ENCODE data around the gene SLC2A1.

Gene SLC2A1

GRCh38 chr1:42930178-42931107 is 28.2 kb downstream of the SLC2A1 start:
- H3K27ac ChIP-seq, result peak overlapping the region; percentile 89
- TF ChIP-seq CTCF (conservative IDR thresholded peaks at IDR 0.05) (no peak), ZFX (IDR thresholded peaks at IDR 0.05) (no peak)

GRCh38 chr1:42929434-42930177 is 29.1 kb downstream of the SLC2A1 start:
- H3K27ac ChIP-seq, result no peak overlapping the region
- no peak for TF ChIP-seq CTCF (conservative IDR thresholded peaks at IDR 0.05)
- no peak for TF ChIP-seq ZFX (IDR thresholded peaks at IDR 0.05)

GRCh38 chr1:42928859-42929258 is 29.8 kb downstream of the SLC2A1 start:
- TF ChIP-seq ZFX (IDR thresholded peaks at IDR 0.05), result no peak
- no peak overlapping the region for H3K27ac ChIP-seq

GRCh38 chr1:42927920-42928505 is 30.7 kb downstream of the SLC2A1 start:
- no peak for TF ChIP-seq CTCF (conservative IDR thresholded peaks at IDR 0.05)
- no peak for TF ChIP-seq ZFX (IDR thresholded peaks at IDR 0.05)
- H3K27ac ChIP-seq, result no peak overlapping the region

GRCh38 chr1:42927274-42927841 is 31.3 kb downstream of the SLC2A1 start:
- TF ChIP-seq ZFX (IDR thresholded peaks at IDR 0.05) (no peak), CTCF (conservative IDR thresholded peaks at IDR 0.05) (no peak)
- no peak overlapping the region for H3K27ac ChIP-seq

- TF ChIP-seq CTCF (conservative IDR thresholded peaks at IDR 0.05) (no peak), ZFX (IDR thresholded peaks at IDR 0.05) (no peak)
- no peak overlapping the region for H3K27ac ChIP-seq
Measured at GRCh38 chr1:42926879-42927242, 31.8 kb downstream of the SLC2A1 start.

- no peak overlapping the region for H3K27ac ChIP-seq
- no peak for TF ChIP-seq CTCF (conservative IDR thresholded peaks at IDR 0.05)
- no peak for TF ChIP-seq ZFX (IDR thresholded peaks at IDR 0.05)
Measured at GRCh38 chr1:42926235-42926878, 32.3 kb downstream of the SLC2A1 start.

Data from C4-2B (cell line).